ENCODE data around the gene DENND4C. TPM values are rescaled to one million over a fixed set of nuclear protein-coding genes. Genes with fewer than 3 reads are reported as not detected.
"Not testable (repeated sequence)": the region's sequence is repeated elsewhere in the genome, so short reads cannot be mapped to it uniquely, and the experiment has no call there.

Gene DENND4C
- total and polyA plus RNA-seq, 12 donors, result 5.0 to 81.6 (median 46.7) TPM

GRCh38 chr9:19379283-19379682, 148.8 kb downstream of the DENND4C start:
- peaks cover 0 to 40% of the 10 kb centered on the region in 2 donors for H3K36me3 ChIP-seq (replicated peaks in 1 of 2)
- DNase-seq, result no peak
- 1 to 6% (median 4%) methylated on average over 12 of the region's 12 CpGs for WGBS, 4 donors
- peak overlapping the region; percentile 31 to 79 (median 47) for H3K4me3 ChIP-seq
- H3K27me3 ChIP-seq, result no peaks in the 10 kb centered on the region
- TF ChIP-seq CTCF (IDR thresholded peaks at IDR 0.05) (no peak), POLR2A (IDR thresholded peaks at IDR 0.05) (no peak)
- peaks cover 20 to 32% of the 10 kb centered on the region in 2 donors for H3K4me1 ChIP-seq (replicated peaks in 1 of 2)
- intact Hi-C loops (cut with DNase I), result no loop called here
- H3K27ac ChIP-seq, result peak overlapping the region in 4 of 5 donors; percentile 77 to 97 (median 90)
- H3K9me3 ChIP-seq (replicated peaks in 1 of 3), result no peaks in the 10 kb centered on the region

- H3K4me3 ChIP-seq, result peak overlapping the region; percentile 31 to 79 (median 47)
- H3K9me3 ChIP-seq (replicated peaks in 1 of 3), result no peaks in the 10 kb centered on the region
- WGBS, 4 donors, result 0 to 1% (median 0%) methylated on average over 6 to 30 of the region's 30 CpGs
- peaks cover 20 to 32% of the 10 kb centered on the region in 2 donors for H3K4me1 ChIP-seq (replicated peaks in 1 of 2)
- peak in 6 of 7 donors; percentile 32 to 68 (median 46) for DNase-seq
- peak overlapping the region; percentile 73 to 97 (median 84) for H3K27ac ChIP-seq
- H3K27me3 ChIP-seq, result no peaks in the 10 kb centered on the region
- intact Hi-C loops (cut with DNase I), result loop anchor here in 1 of 2 donors (10.0 kb wide), 1 partner anchor 75 kb away; no protein-coding TSS in a partner anchor
- peaks cover 0 to 36% of the 10 kb centered on the region in 2 donors for H3K36me3 ChIP-seq (replicated peaks in 1 of 2)
- TF ChIP-seq POLR2A (IDR thresholded peaks at IDR 0.05), result no peak
- no peak for TF ChIP-seq CTCF (IDR thresholded peaks at IDR 0.05)
These were observed 149.2 kb downstream of the DENND4C start for GRCh38 chr9:19379697-19380046.

GRCh38 chr9:19380826-19381075, 150.3 kb downstream of the DENND4C start:
- DNase-seq, result no peak
- H3K4me1 ChIP-seq (replicated peaks in 1 of 2), result peaks cover 24 to 36% of the 10 kb centered on the region in 2 donors
- H3K27ac ChIP-seq, result peak overlapping the region in 4 of 5 donors; percentile 77 to 97 (median 90)
- no peaks in the 10 kb centered on the region for H3K9me3 ChIP-seq (replicated peaks in 1 of 3)
- intact Hi-C loops (cut with DNase I), result loop anchor here in 1 of 2 donors (10.0 kb wide), 1 partner anchor 74 kb away; no protein-coding TSS in a partner anchor
- H3K27me3 ChIP-seq, result no peaks in the 10 kb centered on the region
- H3K4me3 ChIP-seq, result peak overlapping the region in 3 of 4 donors; percentile 37 to 79 (median 57)
- peaks cover 0 to 25% of the 10 kb centered on the region in 2 donors for H3K36me3 ChIP-seq (replicated peaks in 1 of 2)
- TF ChIP-seq CTCF (IDR thresholded peaks at IDR 0.05), result no peak
- TF ChIP-seq POLR2A (IDR thresholded peaks at IDR 0.05), result no peak
- 50 to 58% (median 51%) methylated on average over 6 of the region's 6 CpGs for WGBS, 4 donors

GRCh38 chr9:19381656-19382055, 151.2 kb downstream of the DENND4C start:
- Histone ChIP-seq H3K4me3 (no peak overlapping the region), H3K36me3 (replicated peaks in 1 of 2) (peaks cover 0 to 16% of the 10 kb centered on the region in 2 donors), H3K4me1 (replicated peaks in 1 of 2) (peaks cover 33 to 45% of the 10 kb centered on the region in 2 donors), H3K27ac (no peak overlapping the region), H3K27me3 (no peaks in the 10 kb centered on the region), H3K9me3 (replicated peaks in 1 of 3) (no peaks in the 10 kb centered on the region)
- WGBS, 4 donors, result 88 to 98% (median 95%) methylated on average over 2 of the region's 2 CpGs
- TF ChIP-seq POLR2A (IDR thresholded peaks at IDR 0.05) (no peak), CTCF (IDR thresholded peaks at IDR 0.05) (no peak)
- intact Hi-C loops (cut with DNase I), result loop anchor here in 1 of 2 donors (10.0 kb wide), 1 partner anchor 73 kb away; no protein-coding TSS in a partner anchor
- no peak for DNase-seq

GRCh38 chr9:19385212-19385611, 154.7 kb downstream of the DENND4C start:
- H3K27me3 ChIP-seq; H3K4me3 ChIP-seq; H3K9me3 ChIP-seq (replicated peaks in 1 of 3); H3K36me3 ChIP-seq (replicated peaks in 1 of 2); H3K27ac ChIP-seq; DNase-seq: not testable (repeated sequence)
- intact Hi-C loops (cut with DNase I), result loop anchor here in 1 of 2 donors (10.0 kb wide), 1 partner anchor 70 kb away; no protein-coding TSS in a partner anchor
- peaks cover 19 to 30% of the 10 kb centered on the region in 2 donors for H3K4me1 ChIP-seq (replicated peaks in 1 of 2)
- 95 to 98% (median 97%) methylated on average over 14 of the region's 14 CpGs for WGBS, 4 donors
